HEK293 (cell line): ENCODE measurements around the gene TAS2R40.

Source experiments
- CTCF ChIA-PET: fragments of 350-600 bp; formaldehyde crosslinking; extraction: SDS; loops from one replicate; lab custom pipeline; 2021; ENCODE audit warnings: antibody characterized with exemption; lab: Yijun Ruan, JAX
- POLR2A ChIA-PET: fragments of 300-600 bp; formaldehyde crosslinking; extraction: SDS; loops from one replicate; lab custom pipeline; 2020; ENCODE audit warnings: antibody characterized with exemption, inconsistent platforms; lab: Yijun Ruan, JAX
- H3K27ac ChIP-seq: fragments of 200-500 bp; sonication (Bioruptor generic); 2 replicates; pipeline ENCODE4 v1.5.1; 2014; ENCODE audit warnings: low read depth, low read length, control low read depth, inconsistent platforms; ENCODE audit errors: extremely low read depth
- H3K36me3 ChIP-seq, 2 experiments: fragments of 200-500 bp in 1 of 2; sonication (Bioruptor generic) in 1 of 2; 1 replicate in 1 of 2; 2 replicates in 1 of 2; pipeline ENCODE4 v1.5.1; 2014 to 2017; ENCODE audit warnings: inconsistent platforms in 2 of 2, low read length in 2 of 2; ENCODE audit not compliant: control insufficient read depth in 2 of 2, insufficient read depth in 1 of 2
- H3K4me1 ChIP-seq: fragments of 200-500 bp; sonication (Bioruptor generic); 2 replicates; pipeline ENCODE4 v1.5.1; 2014; ENCODE audit warnings: mild to moderate bottlenecking, low read length, inconsistent platforms; ENCODE audit not compliant: control insufficient read depth, insufficient read depth
- H3K4me3 ChIP-seq: 2 replicates; pipeline ENCODE4 v1.5.1; 2011; ENCODE audit warnings: low read depth, mild to moderate bottlenecking, control low read depth, low read length, moderate library complexity
- H3K9me3 ChIP-seq: fragments of 200-500 bp; sonication (Bioruptor generic); 2 replicates; pipeline ENCODE4 v1.5.1; 2014; ENCODE audit warnings: low read depth, low read length, inconsistent platforms; ENCODE audit not compliant: control insufficient read depth, insufficient read depth
- BCL11A ChIP-seq: fragments of 450-650 bp; formaldehyde crosslinking; IDR thresholded peaks from 2 replicates; pipeline ENCODE4 v1.5.1; 2016; ENCODE audit warnings: low read depth, missing biosample characterization, missing genetic modification characterization
- KLF16 ChIP-seq: fragments of 450-650 bp; formaldehyde crosslinking; IDR thresholded peaks from 2 replicates; pipeline ENCODE4 v1.5.1; 2017; ENCODE audit warnings: missing biosample characterization, missing genetic modification characterization
- KLF8 ChIP-seq: fragments of 450-650 bp; formaldehyde crosslinking; IDR thresholded peaks from 2 replicates; pipeline ENCODE4 v1.5.1; 2016; ENCODE audit warnings: missing biosample characterization, missing genetic modification characterization
- OSR2 ChIP-seq: fragments of 450-650 bp; formaldehyde crosslinking; IDR thresholded peaks from 2 replicates; pipeline ENCODE4 v1.5.1; 2016; ENCODE audit warnings: missing biosample characterization, missing genetic modification characterization
- SCRT2 ChIP-seq: fragments of 450-650 bp; formaldehyde crosslinking; IDR thresholded peaks from 2 replicates; pipeline ENCODE4 v1.5.1; 2016; ENCODE audit warnings: missing biosample characterization, missing genetic modification characterization
- SP3 ChIP-seq: fragments of 450-650 bp; formaldehyde crosslinking; IDR thresholded peaks from 2 replicates; pipeline ENCODE4 v1.5.1; 2016; ENCODE audit warnings: missing biosample characterization, missing genetic modification characterization
- TRIM28 ChIP-seq: IDR thresholded peaks from 2 replicates; pipeline ENCODE4 v1.6.1; 2011; ENCODE audit warnings: low read length, control low read depth, borderline replicate concordance
- ZNF16 ChIP-seq: fragments of 450-650 bp; formaldehyde crosslinking; IDR thresholded peaks from 2 replicates; pipeline ENCODE4 v1.5.1; 2016; ENCODE audit warnings: low read depth, missing biosample characterization, missing genetic modification characterization
- ZNF239 ChIP-seq: fragments of 450-650 bp; formaldehyde crosslinking; IDR thresholded peaks from 2 replicates; pipeline ENCODE4 v1.5.1; 2016; ENCODE audit warnings: missing biosample characterization, missing genetic modification characterization
- ZNF555 ChIP-seq: fragments of 450-650 bp; formaldehyde crosslinking; conservative IDR thresholded peaks from 2 replicates; pipeline ENCODE4 v1.5.1; 2017; ENCODE audit warnings: missing biosample characterization, mild to moderate bottlenecking, missing genetic modification characterization, inconsistent platforms
- ZNF747 ChIP-seq: fragments of 450-650 bp; formaldehyde crosslinking; IDR thresholded peaks from 2 replicates; pipeline ENCODE4 v1.5.1; 2016; ENCODE audit warnings: missing biosample characterization, missing genetic modification characterization
- ZNF843 ChIP-seq: fragments of 450-650 bp; formaldehyde crosslinking; IDR thresholded peaks from 2 replicates; pipeline ENCODE4 v1.5.1; 2016; ENCODE audit warnings: missing biosample characterization, missing genetic modification characterization
- TF ChIP-seq, protein P1 (sequence below): fragments of 450-650 bp; formaldehyde crosslinking; IDR thresholded peaks from 2 replicates; pipeline ENCODE4 v1.5.1; 2016; ENCODE audit warnings: missing biosample characterization, missing genetic modification characterization
- TF ChIP-seq, protein P2 (sequence below): fragments of 450-650 bp; formaldehyde crosslinking; IDR thresholded peaks from 2 replicates; pipeline ENCODE4; 2016; ENCODE audit warnings: missing biosample characterization, missing genetic modification characterization
- TF ChIP-seq, protein P3 (sequence below): fragments of 450-650 bp; formaldehyde crosslinking; IDR thresholded peaks from 2 replicates; pipeline ENCODE4 v1.5.1; 2016; ENCODE audit warnings: missing biosample characterization, missing genetic modification characterization, low read depth
- TF ChIP-seq, protein P4 (sequence below): fragments of 450-650 bp; formaldehyde crosslinking; IDR thresholded peaks from 2 replicates; pipeline ENCODE4 v1.5.1; 2016; ENCODE audit warnings: missing biosample characterization, missing genetic modification characterization
- TF ChIP-seq, protein P5 (sequence below): fragments of 450-650 bp; formaldehyde crosslinking; IDR thresholded peaks from 2 replicates; pipeline ENCODE4 v1.5.1; 2016; ENCODE audit warnings: missing biosample characterization, missing genetic modification characterization

TAS2R40 gene

DNA sequence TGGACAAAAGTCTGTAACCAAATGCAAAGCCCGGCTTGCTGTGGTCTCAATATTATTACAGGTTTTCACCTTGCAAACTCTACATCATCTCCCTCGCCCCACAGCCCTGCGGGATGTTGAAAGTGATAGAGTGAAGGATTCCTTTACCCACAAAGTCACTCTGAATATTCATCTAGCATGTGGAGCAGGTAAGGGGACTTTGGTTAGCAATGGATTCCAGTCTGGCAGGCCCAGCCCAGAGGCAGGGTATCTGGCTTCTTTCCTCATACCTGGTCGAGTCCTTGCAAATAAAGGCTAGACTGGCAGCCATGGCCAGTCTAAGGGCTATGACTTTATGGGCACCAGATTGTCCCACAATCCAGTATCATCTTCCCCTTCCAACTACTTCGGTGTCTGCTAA is 3.2 kb downstream of the TAS2R40 start (continued):
- TF ChIP-seq, protein P1, sequence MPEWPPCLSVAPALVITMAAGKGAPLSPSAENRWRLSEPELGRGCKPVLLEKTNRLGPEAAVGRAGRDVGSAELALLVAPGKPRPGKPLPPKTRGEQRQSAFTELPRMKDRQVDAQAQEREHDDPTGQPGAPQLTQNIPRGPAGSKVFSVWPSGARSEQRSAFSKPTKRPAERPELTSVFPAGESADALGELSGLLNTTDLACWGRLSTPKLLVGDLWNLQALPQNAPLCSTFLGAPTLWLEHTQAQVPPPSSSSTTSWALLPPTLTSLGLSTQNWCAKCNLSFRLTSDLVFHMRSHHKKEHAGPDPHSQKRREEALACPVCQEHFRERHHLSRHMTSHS: no peak
- TF ChIP-seq ZNF747 (tag by site-specific recombination): no peak

DNA sequence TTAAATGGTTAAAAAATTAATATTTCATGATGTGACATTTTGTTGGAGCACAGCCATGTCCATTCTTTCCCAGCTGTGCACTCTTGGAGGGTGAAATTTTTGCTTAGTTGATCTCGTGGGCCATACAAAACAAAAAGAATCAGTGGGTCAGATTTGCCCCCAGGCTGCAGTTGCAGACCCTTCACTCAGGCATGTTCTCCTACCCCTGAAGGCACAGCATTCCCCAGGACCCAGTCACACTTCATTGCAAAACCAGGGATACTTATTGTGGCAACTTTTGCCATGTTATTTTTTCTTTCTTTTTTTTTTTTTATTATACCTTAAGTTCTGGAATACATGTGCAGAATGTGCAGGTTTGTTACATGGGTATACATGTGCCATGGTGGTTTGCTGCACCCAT is 6.0 kb downstream of the TAS2R40 start:
- CTCF ChIA-PET: interaction anchor here (1.0 kb wide), 2 partner anchors 10 to 12 kb away, joined by 4 to 7 read pairs; no protein-coding TSS in a partner anchor
- H3K9me3 ChIP-seq: no peaks in the 10 kb centered on the region
- no peaks in the 10 kb centered on the region for H3K4me1 ChIP-seq
- TF ChIP-seq, protein P2, sequence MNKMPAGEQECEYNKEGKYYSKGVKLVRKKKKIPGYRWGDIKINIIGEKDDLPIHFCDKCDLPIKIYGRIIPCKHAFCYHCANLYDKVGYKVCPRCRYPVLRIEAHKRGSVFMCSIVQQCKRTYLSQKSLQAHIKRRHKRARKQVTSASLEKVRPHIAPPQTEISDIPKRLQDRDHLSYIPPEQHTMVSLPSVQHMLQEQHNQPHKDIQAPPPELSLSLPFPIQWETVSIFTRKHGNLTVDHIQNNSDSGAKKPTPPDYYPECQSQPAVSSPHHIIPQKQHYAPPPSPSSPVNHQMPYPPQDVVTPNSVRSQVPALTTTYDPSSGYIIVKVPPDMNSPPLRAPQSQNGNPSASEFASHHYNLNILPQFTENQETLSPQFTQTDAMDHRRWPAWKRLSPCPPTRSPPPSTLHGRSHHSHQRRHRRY (tag by site-specific recombination): no peak
- TF ChIP-seq, protein P3, sequence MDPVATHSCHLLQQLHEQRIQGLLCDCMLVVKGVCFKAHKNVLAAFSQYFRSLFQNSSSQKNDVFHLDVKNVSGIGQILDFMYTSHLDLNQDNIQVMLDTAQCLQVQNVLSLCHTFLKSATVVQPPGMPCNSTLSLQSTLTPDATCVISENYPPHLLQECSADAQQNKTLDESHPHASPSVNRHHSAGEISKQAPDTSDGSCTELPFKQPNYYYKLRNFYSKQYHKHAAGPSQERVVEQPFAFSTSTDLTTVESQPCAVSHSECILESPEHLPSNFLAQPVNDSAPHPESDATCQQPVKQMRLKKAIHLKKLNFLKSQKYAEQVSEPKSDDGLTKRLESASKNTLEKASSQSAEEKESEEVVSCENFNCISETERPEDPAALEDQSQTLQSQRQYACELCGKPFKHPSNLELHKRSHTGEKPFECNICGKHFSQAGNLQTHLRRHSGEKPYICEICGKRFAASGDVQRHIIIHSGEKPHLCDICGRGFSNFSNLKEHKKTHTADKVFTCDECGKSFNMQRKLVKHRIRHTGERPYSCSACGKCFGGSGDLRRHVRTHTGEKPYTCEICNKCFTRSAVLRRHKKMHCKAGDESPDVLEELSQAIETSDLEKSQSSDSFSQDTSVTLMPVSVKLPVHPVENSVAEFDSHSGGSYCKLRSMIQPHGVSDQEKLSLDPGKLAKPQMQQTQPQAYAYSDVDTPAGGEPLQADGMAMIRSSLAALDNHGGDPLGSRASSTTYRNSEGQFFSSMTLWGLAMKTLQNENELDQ (tag by site-specific recombination): no peak
- no peak for TF ChIP-seq ZNF555 (tag by site-specific recombination)
- H3K36me3 ChIP-seq: no peaks in the 10 kb centered on the region
- no peak overlapping the region for H3K27ac ChIP-seq
- POLR2A ChIA-PET: no interaction called here
- no peak overlapping the region for H3K4me3 ChIP-seq

DNA sequence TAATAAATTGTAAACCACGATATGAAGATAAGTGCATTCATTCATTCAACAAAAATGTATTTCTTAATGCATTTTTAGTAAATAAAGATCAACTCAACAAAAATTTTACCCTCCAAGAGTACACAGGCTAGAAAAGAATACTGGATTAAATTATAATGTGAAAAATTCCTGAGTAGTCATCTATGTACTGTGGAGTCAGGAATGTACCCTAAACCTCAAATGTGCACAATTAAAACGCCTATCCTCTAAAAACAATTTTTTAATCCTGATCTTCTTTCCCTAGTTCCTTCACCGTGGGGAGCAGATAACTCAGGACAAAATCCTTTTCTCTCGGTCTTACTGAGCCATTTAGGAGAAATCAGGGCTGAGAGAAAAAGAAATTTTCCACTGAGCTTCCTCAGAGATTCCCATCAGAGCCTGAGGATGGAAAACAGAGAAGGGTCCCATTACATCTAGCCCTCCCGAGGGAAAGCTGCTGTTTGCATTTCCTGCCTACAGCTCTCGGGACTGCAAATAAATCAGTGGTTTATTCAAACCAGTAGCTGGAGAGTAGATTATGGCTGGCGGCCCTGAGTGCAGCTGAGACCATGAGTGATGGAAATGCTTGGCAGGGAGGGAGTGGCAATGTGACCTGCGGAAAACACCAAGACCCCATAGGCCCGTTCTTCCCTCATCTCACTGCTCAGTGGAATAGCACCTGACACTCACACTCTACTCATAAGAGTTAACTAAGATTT is 7.4 kb downstream of the TAS2R40 start:
- ChIA-PET POLR2A (no interaction called here), CTCF (interaction anchor here (0.6 to 1.8 kb wide), 6 partner anchors 12 to 418 kb away, joined by 3 to 7 read pairs (median 5); no protein-coding TSS in a partner anchor)
- no peak for TF ChIP-seq ZNF16 (tag by site-specific recombination)
- TF ChIP-seq ZNF843 (tag by site-specific recombination): no peak
- peak; percentile 68 for TF ChIP-seq OSR2
- no peak overlapping the region for H3K4me3 ChIP-seq
- H3K4me1 ChIP-seq: no peaks in the 10 kb centered on the region
- no peaks in the 10 kb centered on the region for H3K36me3 ChIP-seq
- H3K27ac ChIP-seq: no peak overlapping the region
- H3K9me3 ChIP-seq: no peaks in the 10 kb centered on the region

DNA sequence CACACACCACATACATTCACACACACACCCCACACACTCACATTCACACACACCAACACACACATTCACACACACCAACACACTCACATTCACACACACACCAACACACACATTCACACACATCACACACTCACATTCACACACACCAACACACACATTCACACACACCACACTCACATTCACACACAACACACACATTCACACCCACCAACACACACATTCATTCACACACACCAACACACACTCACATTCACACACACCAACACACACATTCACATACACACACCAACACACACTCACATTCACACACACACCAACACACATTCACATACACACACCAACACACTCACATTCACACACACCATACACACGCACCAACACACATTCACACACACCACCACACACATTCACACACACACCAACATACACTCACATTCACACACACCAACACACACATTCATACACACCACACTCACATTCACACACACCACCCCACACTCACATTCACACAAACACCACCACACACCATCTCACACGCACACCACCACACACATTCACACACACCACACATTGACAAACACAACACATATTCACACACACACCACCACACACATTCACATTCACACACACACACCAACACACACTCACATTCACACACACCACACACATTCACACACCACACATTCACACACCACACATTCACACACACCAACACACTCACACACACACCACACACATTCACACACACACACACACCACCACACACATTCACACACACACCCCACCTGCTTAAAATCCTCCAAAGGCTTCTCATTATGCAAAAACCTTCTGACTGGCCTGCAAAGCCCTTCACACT is 9.0 kb downstream of the TAS2R40 start:
- POLR2A ChIA-PET: no interaction called here
- no peaks in the 10 kb centered on the region for H3K4me1 ChIP-seq
- TF ChIP-seq ZNF239: peak; percentile 35; the same call in 1 of the 2 replicates
- no peak for TF ChIP-seq KLF8 (tag by site-specific recombination)
- TF ChIP-seq, protein P1: 0 out of 2 replicates have a peak, but pooled peaks have one; percentile 7
- TF ChIP-seq, protein P4, sequence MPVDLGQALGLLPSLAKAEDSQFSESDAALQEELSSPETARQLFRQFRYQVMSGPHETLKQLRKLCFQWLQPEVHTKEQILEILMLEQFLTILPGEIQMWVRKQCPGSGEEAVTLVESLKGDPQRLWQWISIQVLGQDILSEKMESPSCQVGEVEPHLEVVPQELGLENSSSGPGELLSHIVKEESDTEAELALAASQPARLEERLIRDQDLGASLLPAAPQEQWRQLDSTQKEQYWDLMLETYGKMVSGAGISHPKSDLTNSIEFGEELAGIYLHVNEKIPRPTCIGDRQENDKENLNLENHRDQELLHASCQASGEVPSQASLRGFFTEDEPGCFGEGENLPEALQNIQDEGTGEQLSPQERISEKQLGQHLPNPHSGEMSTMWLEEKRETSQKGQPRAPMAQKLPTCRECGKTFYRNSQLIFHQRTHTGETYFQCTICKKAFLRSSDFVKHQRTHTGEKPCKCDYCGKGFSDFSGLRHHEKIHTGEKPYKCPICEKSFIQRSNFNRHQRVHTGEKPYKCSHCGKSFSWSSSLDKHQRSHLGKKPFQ (tag by site-specific recombination): peak; percentile 72
- TF ChIP-seq BCL11A (tag by site-specific recombination): no peak
- no peak; the same call in 1 of the 2 replicates for TF ChIP-seq TRIM28
- TF ChIP-seq SCRT2 (tag by site-specific recombination): no peak
- no peak for TF ChIP-seq KLF16 (tag by site-specific recombination)
- TF ChIP-seq, protein P5, sequence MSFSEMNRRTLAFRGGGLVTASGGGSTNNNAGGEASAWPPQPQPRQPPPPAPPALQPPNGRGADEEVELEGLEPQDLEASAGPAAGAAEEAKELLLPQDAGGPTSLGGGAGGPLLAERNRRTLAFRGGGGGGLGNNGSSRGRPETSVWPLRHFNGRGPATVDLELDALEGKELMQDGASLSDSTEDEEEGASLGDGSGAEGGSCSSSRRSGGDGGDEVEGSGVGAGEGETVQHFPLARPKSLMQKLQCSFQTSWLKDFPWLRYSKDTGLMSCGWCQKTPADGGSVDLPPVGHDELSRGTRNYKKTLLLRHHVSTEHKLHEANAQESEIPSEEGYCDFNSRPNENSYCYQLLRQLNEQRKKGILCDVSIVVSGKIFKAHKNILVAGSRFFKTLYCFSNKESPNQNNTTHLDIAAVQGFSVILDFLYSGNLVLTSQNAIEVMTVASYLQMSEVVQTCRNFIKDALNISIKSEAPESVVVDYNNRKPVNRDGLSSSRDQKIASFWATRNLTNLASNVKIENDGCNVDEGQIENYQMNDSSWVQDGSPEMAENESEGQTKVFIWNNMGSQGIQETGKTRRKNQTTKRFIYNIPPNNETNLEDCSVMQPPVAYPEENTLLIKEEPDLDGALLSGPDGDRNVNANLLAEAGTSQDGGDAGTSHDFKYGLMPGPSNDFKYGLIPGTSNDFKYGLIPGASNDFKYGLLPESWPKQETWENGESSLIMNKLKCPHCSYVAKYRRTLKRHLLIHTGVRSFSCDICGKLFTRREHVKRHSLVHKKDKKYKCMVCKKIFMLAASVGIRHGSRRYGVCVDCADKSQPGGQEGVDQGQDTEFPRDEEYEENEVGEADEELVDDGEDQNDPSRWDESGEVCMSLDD: no peak
- TF ChIP-seq SP3 (tag by site-specific recombination): no peak

More for the DNA sequence above, 9.0 kb downstream of the TAS2R40 start:
- Histone ChIP-seq H3K27ac (no peak overlapping the region), H3K4me3 (no peak overlapping the region), H3K9me3 (no peaks in the 10 kb centered on the region), H3K36me3 (no peaks in the 10 kb centered on the region)
- CTCF ChIA-PET: interaction anchor here (0.5 to 1.9 kb wide), 5 partner anchors 10 to 599 kb away, joined by 4 to 18 read pairs (median 7); no protein-coding TSS in a partner anchor
